GM21786 (cell line): ENCODE measurements around the gene TRIM47.

Source experiments
- ATAC-seq: cut with Tn5 transposase; IDR thresholded peaks from one replicate; pipeline ENCODE4 v1.9.1; 2021; ENCODE audit not compliant: unreplicated experiment

Gene TRIM47, protein sequence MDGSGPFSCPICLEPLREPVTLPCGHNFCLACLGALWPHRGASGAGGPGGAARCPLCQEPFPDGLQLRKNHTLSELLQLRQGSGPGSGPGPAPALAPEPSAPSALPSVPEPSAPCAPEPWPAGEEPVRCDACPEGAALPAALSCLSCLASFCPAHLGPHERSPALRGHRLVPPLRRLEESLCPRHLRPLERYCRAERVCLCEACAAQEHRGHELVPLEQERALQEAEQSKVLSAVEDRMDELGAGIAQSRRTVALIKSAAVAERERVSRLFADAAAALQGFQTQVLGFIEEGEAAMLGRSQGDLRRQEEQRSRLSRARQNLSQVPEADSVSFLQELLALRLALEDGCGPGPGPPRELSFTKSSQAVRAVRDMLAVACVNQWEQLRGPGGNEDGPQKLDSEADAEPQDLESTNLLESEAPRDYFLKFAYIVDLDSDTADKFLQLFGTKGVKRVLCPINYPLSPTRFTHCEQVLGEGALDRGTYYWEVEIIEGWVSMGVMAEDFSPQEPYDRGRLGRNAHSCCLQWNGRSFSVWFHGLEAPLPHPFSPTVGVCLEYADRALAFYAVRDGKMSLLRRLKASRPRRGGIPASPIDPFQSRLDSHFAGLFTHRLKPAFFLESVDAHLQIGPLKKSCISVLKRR

DNA sequence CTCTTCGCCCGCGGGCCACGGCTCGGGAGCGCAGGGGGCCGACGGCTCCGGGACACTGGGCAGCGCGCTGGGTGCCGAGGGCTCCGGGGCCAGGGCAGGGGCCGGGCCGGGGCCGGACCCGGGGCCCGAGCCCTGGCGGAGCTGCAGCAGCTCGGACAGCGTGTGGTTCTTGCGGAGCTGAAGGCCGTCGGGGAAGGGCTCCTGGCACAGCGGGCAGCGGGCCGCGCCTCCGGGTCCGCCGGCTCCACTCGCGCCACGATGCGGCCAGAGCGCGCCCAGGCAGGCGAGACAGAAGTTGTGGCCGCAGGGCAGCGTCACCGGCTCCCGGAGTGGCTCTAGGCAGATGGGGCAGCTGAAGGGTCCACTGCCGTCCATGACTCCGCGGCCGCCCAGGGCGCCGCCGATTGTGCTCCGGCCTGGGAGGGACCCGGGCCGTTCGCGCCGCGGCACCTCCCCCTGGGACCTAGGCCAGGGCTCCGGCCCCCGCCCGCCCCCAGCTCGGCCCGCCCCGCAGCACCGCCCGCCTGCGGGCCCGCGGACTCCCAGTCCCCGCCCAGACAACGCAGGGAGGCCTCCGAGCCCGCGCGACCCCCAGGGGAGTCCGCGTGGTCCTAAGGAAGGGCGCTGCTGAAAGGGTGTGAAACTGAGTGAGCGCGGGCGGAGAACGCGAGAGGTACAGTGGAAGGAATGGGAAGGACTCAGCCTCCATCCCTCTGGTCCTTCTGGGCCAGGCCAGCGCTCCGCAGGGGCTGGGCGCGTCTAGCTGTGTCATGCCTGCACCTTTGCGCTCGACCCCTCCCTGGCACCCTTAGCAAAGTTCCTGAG is at the start of gene TRIM47:
Gene TRIM47 (minus strand): TSS at position 408 of the 825 bp plus-strand sequence. CDS start 33 bp downstream, at position 375.
- no peak for ATAC-seq

DNA sequence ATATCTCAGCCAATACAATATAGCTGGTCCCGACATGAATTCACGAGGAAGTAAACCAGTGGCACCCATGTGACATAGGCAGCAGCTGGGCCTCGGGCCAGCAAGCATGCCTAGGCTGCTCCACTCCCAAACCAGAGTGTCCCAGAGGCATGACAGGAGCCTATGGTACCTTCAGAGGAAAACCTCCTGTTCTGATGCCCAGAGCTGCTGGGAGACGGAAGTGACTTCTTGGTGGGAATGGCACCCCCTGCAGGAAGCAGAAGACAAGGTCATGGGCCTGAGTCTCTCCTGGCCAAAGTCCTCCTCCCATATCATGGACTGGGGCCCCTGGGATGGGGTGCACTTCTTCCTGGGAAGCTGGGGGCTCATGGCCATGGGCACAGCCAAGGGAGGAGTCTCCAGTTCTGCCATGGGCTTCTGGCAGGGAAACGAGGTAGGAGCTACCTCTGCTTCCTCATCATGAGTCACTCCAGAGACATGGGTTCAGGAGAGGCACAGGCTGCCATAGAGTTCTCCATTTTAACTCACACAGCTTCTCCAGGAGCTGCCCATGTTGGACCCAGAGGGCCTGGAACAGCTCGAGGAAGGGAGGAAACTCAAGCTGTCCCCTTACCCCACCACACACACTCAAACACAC is 49.0 kb upstream of the TRIM47 start:
- ATAC-seq = no peak

DNA sequence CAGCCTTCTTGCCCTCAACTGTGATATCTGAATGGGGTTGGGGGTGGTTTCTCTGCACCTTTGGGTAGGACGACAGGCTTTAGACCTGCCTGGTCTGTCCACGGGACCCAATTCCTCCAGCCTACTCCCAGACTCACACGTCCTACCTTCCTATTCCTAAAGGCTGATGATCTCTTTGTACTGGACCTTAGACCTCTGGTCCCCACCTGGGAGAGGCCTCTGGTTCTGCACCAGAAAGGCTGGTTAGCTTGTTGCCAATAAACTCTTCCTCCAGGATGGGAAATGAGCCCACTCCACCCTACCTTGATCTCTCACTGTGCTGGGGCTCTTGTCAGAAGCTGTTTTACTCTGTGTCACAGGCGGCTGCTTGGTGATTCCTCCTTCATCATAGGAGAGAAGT is 48.1 kb upstream of the TRIM47 start:
- ATAC-seq = no peak

DNA sequence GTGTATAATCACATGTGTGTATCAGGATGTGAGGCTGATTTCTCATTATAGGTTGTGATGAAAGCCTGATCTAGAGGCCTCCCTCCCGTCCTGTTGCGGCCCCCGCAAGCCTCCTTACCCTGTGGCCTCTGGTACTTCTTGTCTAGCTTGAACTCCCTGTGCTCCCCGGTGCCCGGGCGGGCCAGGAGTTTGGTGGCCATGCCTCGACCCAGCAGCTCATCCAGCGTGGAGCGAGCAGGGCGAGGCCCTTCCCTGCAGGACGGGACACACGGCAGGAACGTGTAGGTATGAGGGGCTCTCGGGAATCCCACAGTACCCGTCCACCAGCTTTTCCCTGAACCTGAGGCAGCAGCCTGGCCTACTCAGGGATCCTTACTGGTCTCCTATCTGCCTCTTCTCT is 47.5 kb upstream of the TRIM47 start:
- ATAC-seq = no peak

DNA sequence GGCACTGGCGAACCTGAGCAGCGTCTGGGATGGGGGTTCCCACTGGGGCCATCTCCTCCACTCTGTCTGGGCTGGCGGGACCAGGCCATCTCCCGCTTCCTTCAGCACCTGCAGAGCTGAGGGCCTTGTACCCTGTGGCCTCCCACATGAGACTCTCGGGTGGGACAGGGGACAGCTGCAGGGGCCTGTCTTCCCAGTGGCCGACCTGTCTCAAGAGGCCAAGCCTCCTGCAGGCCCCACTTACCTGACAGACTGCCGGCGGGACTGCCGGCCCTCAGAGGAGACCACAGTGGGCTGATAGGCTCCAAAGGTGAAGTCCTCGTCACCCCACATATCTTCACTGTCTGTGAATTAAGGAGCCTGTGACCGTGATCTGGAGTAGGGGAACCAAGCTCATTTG is 46.7 kb upstream of the TRIM47 start:
- ATAC-seq = no peak

DNA sequence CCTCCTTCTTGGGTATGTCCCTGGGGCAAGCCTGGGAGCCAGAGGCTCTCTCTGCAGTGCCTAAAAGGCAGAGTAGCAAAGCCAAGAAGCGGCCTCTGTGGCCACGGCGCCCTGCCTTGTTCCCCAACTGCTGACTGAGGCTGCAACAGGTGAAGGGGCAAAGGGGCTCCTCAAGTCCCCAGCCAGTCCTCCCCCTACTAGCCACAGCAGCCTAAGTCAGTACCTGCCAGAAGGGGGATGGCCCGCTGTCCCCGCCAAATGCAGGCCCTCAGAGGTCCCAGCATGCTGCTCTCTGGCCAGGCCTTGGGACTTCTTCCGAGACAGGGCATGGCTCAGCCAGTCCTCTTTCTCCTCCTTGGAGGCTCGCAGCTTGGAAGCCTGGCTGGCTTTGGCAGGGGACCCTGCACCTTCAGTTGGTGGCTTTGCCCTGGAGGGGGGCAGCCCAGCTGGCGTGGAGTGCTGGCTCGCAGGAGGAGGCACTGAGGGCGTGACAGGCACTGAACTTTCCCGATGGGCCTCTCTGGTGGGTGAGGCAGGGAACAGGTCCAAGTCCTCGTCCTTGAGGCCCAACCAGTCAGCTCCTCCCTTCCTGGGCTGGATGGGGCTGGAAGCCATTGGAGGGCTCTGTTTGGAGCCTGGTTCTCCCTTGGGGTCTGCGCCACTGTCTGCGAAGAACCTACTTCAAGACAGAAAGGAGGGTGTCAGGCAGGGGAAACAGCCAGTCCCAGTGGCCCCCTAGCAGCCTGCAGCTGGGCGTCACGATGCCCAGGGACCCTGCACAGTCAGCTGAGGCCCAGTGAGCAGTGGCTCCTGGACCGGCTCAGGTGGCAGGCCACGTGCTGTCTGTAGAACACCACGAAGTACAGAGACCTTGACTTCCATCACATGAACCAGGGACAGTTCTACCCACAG is 44.8 kb upstream of the TRIM47 start:
- ATAC-seq = no peak

DNA sequence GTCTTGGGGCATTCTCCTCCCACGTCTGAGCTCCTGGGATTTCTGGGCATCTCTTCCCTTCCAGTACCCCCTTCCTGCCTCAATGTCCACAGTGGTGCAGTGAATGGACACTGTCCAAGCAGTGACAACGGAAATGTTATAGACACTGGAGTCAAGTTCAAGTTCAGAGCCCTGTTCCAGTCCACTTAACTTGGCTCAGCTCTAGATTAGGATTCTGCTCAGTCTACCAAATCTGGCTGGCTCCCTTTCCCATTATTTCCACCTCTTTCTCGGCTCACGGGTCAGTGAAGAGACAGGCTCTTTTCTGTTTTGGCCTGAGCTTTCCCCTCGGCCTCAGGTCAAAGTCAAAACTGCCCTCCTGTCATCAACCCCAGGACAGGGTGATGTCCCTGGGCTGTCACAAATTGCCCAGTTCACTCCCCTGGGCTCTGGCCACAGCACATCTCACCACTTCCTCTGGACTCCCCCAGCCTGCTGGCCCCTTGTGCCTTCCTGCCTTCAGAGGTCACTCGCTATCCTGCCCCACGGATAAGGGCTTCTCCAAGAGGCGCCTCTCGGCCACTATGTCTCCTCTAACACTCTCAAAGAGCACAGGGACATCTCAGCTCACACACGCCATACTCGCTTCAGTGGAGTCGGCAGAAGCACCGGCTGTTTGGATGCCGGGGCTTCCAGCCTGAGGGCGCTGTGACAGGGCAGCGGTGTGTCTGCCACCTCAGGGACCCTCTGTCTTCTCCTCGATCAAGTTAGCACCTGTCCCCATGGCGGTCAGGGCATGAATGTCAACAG is 44.0 kb upstream of the TRIM47 start:
- ATAC-seq = no peak

DNA sequence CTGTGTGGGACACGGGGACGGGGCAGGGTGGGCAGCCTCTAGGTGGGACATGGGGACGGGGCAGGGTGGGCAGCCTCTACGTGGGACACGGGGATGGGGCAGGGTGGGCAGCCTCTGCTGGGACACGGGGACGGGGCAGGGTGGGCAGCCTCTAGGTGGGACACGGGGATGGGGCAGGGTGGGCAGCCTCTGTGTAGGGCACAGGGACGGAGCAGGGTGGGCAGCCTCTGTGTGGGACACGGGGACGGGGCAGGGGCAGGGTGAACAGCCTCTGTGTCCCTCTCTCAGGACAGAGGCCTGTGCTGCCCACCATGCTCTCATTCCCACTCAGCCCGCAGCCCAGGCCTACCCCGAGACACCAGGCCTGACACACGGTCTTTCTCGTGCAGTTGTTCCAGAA is 43.2 kb upstream of the TRIM47 start:
- no peak for ATAC-seq

DNA sequence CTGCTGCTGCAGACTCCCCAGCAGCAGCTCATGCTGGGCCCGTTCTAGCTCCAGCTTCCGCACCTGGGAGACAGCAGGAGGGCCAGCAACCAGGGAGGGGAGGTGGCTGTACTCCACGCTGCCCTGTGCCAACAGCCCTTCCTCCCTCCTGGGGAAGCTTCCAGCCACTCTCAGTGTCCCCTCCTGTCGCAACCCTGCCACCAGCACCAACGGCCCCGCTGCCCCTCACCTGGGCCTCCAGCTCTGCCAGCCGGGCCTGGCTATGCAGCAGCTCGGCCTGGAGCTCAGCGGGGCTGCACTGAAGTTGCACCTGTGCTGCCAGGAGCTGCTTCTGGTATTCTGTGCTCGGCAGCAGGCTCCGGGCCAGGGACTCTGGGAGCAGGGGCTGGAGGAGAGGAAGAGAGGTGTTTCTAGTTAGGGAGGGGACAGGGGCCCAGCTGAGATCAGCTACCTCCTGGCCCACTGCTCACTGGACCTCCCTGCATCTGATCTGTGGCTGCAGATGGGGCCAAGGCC is 41.7 kb upstream of the TRIM47 start:
- ATAC-seq = no peak

DNA sequence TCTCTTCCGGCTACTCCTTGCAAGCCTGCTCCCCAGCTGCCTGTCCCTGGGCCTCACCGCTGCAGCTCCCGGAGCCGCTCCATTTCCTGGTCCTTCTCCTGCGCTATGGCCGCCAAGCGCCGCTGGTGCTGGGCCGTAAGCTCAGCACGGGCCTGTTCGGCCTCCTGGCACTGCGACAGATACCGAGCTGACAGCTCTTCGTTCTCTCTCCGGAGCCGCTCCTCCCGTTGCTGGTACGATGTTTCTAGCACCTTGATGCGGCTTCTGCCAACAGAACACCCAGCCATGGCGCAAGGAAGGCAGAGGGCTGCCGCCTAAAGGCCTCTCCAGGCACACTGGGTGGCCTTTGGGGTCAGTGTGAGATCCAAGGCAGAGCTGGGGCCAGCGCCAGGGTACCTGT is 41.2 kb upstream of the TRIM47 start:
- no peak for ATAC-seq

DNA sequence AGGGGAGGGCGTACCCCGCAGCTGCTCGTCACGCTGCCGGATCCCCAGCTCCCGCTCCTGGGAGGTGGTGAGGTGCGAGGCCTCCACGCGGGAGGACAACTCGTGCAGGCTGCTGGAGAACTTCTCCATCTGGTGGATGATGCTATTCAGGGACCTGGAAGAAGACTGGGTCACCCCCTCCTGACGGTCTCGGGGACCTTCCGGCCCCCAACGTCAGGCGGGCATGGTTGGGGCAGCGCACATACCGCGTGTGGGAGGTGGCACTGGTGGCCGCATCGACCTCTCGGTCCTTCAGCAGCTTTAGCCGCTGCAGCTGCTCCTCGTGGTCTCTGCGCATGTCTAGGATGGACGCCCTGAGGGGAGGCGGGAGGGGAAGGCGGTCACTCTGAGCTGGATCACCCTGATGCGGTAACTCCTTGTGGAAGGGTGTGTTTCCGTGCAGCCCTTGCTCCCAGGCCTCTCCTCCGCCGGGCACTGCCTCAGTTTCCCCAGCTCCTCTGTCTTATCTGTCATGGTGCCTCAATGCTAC is 39.6 kb upstream of the TRIM47 start:
- no peak for ATAC-seq

DNA sequence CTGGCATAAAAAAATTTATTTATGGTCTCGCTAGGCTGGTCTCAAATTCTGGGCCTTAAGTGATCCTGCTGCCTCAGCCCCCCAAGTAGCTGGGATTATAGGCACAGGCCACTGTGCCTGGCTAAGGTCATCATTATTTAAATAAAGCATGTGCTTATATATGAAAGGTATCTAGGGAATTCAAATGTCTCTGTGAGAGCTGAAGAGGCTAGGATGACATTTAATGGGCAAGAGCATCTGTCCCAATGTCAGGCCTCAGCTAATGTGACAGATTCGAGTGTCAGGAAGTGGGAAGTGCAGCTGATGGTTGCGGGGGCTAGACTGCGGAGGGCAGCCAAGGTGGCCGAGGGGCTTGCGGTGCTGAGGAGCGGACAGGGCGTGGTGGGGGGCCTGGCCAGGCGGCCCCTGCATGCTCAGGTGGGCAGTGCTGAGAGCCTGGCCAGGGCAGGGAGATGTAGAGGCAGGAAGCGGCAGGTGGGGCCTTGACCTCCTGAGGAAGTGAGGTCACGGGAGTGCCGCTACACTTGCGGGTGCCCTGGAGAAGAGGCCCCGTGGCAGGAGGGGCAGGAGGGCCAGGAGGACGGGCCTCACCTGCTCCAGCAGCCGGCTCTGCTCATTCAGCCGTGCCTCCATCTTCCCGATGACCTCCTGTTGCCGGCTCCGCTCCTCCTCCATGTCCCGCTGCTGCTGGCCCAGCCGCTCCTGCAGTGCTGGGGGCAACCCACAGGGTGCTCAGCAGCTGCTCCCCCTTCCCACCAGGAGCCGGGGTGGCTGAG is 38.9 kb upstream of the TRIM47 start:
- ATAC-seq = no peak

DNA sequence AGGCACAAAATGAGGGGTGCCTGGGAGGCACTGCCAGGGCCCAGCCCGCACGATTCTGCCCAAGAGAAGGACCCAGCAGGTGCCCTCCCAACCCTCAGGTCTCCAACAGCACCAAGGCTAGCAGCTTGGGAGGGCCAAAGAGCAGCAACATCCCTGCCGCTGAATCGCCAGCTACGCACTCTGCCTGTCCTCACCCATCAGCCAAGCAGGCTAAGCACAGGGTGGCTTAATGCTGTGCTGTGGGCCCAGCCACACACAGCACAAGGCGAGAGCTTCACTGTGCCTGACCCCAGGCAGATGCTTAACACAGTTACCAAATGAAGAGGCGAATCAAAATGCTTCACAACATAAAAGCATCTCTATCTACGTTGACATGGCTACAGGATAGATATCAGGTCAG is 36.9 kb upstream of the TRIM47 start:
- no peak for ATAC-seq

DNA sequence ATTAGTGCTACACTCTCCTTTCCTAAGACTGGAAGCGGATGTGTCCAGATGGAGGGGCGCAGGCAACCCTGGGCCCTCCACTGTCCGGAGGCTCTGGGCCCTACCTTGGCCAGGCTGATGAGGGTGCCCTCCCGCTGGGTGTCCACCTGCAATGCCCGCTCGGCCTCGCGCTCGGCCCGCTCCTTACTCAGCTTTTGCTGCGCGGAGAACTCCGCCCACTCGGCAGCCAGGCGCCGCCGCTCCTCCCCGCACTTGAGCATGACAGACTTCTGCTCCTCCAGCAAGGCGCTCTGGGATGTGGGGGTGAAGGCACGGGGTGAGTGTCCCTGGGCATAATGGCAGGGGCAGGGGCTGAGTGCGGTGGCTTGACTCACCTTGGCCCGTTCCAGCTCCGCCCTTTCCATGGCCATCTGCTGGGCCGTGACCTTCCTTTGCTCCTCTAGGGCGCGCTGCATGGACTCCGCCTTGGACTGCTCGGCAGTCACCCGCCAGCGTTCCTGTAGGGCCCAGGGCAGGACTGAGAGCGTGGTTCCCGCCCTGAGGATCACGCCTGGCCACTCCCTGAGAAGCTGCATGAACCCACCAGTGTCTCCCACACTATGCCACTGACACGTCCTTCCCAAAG is 36.4 kb upstream of the TRIM47 start:
- no peak for ATAC-seq

DNA sequence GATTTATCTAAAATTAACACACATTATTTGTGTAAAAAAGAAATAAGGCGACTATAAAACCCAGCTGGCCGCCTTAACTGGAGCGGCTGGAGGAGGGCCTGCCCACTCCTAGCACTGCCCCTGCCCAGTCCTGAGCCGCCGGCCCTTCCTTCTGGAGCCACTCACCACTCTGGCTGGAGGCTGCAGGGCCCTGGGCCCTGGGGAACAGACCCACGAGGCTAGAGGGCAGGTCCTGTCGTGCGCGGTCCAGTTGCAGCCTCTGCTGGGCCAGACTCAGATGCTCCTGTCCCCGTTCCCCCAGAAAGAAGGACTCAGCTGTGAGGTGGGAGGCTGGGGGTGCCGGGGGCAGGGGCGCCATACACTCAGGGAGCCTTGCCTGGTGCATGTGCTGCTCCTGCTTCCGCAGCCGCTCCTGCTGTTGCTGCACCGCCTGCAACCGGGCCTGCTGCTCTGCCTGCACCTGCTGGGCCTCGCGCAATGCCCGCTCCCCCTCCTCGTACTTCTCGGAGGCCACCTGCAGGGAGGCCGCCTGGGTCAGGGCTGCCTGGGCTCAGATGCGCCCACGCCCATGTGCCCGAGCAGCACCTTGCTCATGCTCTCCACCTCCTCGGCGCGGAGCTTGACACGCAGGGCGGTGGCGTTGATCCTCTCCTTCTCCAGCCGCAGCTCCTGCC is 35.3 kb upstream of the TRIM47 start:
- ATAC-seq = no peak

DNA sequence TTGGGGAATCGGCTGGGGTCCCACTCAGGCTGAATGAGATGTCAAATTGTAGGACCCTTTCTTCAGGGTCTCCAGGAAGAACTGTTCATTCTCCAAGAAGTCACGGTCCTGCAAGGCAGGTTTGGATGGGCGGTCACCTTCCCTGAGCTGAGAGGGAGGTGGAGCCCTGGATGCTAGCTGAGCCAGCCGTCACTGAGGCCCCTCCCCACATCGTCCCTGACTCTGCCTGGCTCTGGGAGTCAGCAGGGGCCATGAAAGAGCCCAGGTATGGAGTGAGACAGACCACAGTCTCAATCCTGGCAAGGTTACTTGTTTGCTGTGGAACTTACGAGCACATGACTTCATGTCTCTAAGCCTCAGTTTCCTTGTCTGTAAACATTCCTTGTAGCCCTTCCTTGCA is 32.3 kb upstream of the TRIM47 start:
- ATAC-seq = no peak

DNA sequence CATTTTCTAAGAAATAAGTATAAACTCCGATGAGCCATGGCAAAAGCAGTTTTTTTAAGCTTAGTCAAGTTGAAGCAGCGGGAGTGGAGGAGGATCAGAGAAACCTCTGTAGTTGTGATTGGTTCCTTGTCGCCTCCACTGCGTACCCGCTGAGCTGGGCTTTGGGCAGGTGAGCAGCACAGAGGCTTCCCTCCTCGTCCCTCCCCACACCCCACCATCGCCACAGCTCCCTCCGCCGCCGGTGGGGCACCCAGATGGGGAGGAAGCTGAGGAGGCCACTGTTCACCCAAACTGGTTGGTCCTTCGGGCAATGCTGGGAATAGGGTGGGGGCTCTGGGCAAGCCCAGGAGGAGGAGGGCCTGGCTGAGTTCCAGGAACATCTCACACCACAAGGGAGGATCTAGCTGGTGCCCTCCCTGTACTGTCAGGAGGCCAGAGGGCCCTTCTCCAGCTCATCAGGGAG is 31.5 kb upstream of the TRIM47 start:
- no peak for ATAC-seq
